HG03565 (cell line): ENCODE data around the gene FXYD1.
"Not testable (repeated sequence)": the region's sequence is repeated elsewhere in the genome, so short reads cannot be mapped to it uniquely, and the experiment has no call there.

Experiments
- ATAC-seq: cut with Tn5 transposase; IDR thresholded peaks from one replicate; pipeline ENCODE4 v1.9.1; 2021; ENCODE audit warnings: mild to moderate bottlenecking, moderate library complexity; ENCODE audit not compliant: unreplicated experiment

Gene FXYD1

GRCh38 chr19:35141837-35142605 is 3.4 kb downstream of the FXYD1 start:
- ATAC-seq, result no peak

DNA sequence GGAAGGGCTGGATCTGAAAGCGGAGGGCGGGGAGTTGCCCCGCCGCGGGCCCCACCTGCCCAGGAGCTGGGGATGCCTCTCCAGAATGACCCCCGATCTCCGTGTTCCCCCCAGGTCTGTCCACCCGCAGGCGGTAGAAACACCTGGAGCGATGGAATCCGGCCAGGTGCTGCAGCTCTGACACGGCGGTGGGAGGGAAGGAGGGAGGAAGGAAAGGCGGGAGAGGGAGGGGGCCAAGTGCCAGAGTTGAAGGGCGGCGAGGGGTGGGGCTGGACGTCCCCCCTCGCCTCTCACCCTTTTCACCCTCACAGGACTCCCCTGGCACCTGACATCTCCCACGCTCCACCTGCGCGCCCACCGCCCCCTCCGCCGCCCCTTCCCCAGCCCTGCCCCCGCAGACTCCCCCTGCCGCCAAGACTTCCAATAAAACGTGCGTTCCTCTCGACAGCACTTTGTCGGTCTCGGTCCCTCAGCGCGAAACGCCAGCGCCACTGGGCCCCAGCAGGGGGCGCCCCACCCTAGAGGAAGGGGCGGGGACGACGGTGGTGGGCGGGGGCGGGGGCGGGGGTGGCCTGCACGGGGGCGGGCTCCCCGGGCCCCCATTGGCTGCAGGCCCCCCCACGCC is 4.1 kb downstream of the FXYD1 start:
- ATAC-seq, result no peak

DNA sequence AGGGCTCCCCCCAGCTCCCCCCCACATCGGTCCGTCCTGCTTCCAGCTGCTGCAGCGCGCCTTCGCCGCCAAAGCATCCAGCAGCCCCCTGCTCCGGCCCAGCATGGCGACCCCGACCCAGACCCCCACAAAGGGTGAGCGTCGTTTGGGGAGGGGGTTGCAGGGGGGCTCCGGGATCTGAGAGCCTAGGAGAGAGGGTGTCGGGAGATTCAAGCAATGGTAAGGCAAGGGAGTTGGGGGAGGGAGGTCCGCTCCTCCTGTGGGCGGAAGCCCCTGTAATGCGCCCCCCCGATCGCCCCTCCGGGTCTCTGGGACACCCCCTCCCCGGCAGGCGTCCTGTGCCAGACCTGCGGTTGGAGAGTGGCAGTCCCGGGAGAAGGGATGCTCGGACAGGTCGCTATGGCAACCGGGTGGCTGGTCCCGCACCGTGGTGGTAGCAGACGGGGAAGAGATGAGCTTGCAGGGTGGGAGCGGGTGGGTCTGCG is 4.6 kb downstream of the FXYD1 start, which contains the start of gene FXYD7:
Gene FXYD7, plus strand, starts transcription at position 25 of the 485 bp plus-strand sequence. Its CDS starts 79 bp downstream, at position 104.
- no peak for ATAC-seq

DNA sequence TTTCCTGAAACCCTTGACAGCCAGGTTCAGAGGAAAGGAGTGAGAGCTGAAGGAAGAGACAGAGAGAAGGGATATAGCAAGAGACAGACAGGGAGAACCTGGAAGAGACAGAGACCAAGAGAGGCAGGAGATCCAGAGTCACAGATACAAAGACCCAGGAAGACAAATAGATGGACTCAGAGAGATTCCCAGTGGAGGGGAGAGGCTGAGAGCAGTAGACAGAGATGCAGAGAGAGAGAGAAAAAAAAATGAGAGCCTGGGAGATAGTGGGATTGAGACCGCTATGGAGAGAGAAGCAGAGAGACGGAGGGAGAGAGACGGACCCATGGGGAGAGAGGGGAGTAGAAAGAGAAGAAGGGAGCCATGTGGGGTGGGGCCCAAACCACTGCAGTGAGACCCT is 5.2 kb downstream of the FXYD1 start:
- no peak for ATAC-seq

DNA sequence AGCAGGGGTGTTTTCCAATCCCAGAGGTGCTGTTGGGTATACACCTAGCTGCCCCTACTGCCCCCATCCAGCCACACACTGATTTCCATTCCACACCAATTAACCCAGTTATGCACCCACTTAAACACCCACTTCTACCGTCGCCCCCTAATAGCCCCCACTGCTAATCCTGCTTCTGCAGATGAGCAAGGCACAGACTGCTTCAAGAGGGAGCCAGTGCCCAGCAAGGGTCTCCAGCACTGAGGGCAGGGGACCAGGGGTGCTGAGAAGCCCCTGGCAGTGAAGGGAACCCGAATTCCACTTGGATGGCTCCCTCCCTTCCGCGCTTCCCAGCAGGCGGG is 5.6 kb downstream of the FXYD1 start:
- no peak for ATAC-seq

DNA sequence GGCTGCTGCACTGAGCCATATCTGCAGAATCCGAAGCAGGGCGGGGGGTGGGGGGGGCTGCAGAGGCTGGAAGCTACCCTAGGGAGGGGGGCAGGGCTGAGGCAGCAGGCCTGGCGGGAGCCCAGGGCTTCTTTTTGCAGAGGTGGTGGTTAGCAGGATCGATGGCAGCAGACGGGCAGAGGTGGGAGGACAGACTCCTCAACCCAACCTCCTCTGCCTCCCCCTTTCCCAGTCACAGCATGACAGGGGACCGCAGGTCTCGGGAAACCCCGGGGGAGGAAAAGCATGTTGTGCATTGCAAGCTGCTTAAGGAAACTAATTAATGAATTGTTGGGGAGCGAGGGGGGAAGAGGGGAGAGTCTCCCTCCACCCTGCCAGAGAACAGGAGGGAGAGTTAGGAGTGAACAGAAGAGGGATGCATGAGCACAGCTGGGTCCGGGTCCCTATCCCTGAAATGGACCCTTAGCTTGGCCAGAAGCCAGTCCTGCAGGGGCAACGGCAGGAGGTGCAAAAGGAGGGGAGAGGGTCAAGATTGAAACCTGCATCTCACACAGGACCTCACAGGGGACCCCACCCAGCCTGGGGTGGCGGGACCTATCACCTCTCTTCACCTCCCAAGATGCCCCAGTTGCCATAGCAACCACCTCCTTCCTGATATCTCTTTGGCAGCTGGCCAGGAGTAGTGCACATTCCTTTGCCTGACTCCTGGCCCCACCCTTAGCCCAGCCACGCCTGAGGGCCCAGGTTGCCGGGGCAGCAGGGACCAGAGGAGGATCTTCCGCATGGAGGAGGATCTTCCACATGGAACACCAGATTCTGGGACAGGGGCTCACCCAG is 6.2 kb downstream of the FXYD1 start:
- ATAC-seq, result no peak

DNA sequence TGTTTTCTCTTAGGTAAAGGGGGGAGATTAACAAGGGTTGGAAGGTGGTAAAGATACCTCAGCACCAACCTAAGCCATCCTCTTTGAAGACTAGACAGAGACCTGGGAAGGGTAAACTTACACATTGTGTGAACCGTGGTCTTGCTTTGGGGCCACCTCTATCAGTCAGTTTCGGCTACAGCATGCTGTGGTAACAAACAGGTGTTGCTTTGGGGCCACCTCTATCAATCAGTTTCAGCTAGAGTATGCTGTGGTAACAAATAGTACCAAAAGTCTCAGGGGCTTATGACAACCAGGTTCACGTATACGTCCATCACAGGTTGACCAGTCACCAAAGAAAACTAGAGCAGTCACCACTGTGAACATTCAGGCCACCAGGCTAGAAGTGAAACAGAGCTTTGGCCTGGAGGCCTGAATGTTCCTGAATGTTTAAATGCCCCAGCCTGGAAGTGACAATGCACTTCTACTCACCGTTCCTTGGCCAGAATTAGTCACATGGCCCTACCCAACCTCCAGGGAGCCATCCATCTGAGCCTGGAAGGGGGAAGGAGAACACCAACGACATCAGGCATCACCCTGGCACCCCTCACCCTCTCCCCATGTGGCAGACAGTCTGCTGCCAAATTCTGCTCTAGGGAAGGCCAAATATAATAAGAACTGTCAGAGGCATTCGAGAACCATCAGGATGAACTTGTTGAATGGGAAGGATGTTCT is 8.3 kb downstream of the FXYD1 start:
- ATAC-seq, result no peak

DNA sequence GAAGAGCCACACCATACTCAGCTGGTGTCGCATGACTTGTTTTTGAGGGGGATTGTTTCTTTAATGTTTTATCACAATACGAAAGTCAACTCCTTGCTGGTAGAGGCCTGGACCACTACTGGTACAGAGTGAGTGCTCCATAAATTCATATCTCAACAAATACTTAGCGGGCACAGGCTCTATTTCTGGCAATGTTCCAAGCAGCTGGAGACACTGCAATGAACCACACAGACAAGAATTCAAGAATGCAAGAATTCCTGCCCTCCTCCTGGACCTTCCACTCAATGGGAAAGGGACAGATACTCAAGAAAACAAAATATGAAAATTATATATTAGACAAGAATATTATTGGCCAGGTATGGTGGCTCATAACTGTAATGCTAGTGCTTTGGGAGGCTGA is 10.8 kb downstream of the FXYD1 start:
- no peak for ATAC-seq

DNA sequence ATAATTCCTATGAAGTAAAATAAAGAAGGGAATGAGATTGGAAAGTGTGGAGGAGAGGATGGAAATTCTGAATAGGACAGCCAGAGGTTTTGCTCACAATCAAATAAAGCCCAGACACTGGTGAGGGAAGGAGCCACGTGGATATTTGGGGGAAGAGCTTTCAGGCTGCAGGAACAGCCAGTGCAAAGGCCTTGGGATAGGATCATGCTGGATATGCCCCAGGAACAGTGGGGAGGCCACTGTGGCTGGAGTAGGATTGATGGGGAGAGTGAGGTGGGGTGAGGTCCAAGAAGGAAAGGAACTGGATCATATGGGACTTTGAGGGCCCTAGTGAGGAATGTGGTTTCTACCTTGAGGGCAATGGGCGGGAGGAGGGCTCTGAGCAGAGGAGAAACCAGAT is 11.8 kb downstream of the FXYD1 start:
- no peak for ATAC-seq

- ATAC-seq, result no peak
These were observed 12.8 kb downstream of the FXYD1 start for GRCh38 chr19:35151273-35152065.

DNA sequence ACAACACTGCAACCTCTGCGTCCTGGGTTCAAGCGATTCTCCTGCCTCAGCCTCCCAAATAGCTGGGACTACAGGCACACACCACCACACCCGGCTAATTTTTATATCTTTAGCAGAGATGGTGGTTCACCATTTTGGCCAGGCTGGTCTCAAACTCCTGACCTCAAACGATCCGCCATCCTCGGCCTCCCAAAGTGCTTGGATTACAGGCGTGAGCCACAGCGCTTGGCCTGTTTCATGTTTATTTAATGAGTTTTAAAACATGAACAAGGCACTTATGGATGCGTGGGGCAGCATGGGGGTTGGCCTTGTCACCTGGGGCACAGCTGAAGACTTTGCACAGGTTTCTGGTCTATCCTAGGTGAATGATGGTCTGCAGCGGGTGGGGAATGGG is 14.5 kb downstream of the FXYD1 start:
- ATAC-seq, result not testable (repeated sequence)

DNA sequence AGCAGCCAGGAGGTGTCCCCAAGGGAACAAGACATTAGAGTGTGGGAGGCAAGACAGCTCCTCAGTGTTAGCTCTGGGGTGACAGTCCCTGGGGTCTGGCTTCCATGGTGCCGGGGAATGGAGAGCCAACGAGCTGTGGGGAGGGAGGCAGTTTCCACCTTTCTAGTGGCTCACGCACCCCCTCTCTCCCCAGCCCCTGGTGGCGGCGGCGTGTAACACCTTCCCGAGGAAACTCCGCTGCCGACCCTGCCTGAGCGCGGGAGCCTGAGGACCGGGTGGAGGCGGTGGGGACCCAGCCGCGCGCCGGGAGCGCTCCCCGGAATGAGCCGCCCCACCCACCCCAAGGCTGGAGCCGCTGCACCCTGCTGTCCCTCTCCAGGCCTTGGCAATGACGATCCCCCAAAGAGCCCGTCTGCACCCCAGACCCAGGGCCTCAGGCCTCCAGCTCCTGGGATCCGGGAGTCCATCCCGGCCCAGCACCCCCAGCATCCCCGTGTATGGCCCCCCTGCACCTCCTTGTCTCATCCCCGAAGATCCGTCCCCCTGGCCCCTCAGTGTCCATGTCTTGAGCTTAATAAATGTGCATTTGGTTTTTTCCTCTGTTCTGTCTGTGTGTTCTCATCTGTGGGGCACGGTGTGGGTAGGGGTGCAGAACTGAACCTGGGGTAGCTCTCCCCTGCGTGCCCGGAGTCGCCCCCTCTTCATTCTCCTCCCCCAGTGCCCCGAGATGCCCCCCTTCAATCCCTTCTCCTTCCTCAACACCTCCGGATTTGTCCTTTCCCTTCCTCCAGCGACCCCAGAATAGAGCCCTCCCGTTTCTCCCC is 15.3 kb downstream of the FXYD1 start:
- ATAC-seq, result no peak

- ATAC-seq, result no peak
These were observed 16.1 kb downstream of the FXYD1 start, which contains the start of gene FXYD5 for GRCh38 chr19:35154525-35155406. TSS of gene FXYD5 (plus strand) at chr19:35154735. CDS start at chr19:35155551, 816 bp downstream.

DNA sequence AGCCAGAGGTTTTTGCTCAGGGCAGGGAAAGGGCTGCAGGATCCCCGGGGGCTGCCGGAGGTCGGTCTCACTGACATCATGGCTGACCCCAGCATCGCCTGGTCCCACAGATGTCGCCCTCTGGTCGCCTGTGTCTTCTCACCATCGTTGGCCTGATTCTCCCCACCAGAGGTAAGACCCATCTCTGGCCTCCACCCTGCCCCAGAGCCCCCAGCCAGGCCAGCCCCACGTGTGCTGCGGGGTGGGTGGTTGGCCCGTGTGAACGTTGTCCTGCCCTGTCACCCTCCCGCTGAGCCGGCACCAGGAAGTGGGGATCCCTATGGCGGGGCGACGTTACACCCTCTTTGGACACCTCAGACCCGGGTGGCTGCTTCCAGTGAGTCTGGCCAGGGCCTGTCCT is 16.8 kb downstream of the FXYD1 start:
- no peak for ATAC-seq

DNA sequence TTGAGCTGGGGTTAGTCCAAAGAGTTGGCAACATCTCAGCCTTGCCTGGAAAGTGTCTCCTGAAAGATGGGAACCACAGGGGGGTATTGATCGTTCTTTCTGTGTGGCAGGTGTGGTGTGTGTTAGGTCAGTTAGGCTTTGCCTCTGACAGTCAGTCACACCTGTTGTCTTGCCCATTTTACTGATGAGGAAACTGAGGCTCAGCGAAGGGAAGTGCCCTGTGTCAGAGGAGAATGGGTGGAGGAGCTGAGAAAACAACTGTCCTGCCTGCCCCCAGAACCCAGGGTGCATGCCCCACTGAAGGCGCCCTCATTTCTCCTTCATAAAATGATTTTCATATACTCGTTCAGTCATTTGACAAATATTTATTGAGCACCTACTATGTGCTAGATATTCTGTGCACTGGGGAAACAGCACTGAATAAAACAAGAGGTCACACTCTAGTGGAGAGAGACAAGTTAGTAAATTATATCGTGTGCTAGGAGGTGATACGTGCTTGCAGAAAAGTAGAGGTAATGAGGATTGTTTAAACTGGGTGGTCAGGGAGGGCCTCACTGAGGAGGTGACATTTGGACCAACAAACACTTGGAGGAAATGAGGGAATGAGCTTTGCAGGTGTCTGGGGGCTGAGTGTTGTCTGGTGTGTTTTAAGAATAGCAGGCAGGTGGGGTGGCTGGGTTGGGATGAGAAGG is 17.5 kb downstream of the FXYD1 start:
- no peak for ATAC-seq

GRCh38 chr19:35156673-35157014 is 18.0 kb downstream of the FXYD1 start:
- ATAC-seq, result no peak

- ATAC-seq, result no peak
These were observed 18.8 kb downstream of the FXYD1 start for GRCh38 chr19:35157431-35157830.

DNA sequence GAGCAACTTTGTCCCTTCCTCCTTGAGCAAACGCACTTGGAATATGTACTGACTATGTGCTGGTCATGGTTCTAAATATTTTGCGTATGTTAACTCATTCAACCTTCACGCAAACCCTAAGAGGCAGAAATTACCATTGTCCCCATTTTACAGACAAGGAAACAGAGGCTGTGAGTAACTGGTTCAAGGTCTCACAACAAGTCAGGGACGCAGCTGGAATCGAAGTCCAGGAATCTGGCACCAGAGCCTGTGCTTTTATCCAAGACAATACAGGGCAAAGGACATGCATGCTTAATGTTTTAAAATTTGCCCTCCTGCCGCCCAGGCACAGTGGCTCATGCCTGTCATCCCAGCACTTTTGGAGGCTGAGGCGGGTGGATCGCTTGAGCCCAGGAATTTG is 21.0 kb downstream of the FXYD1 start:
- no peak for ATAC-seq
